Hepatocyte (in vitro differentiated cells): Measurements from ENCODE around the gene CDC5L.

Source experiments
- EZH2 ChIP-seq: fragments of 200-600 bp; sonication (generic); IDR thresholded peaks from 2 replicates; pipeline ENCODE4 v1.6.1; 2016; ENCODE audit warnings: antibody characterized with exemption, mild to moderate bottlenecking, borderline replicate concordance
- EZH2phosphoT487 ChIP-seq: fragments of 200-600 bp; sonication (generic); IDR thresholded peaks from one replicate; pipeline ENCODE4 v1.6.1; 2018; ENCODE audit warnings: antibody characterized with exemption, mild to moderate bottlenecking, low read depth, moderate library complexity; ENCODE audit not compliant: unreplicated experiment, severe bottlenecking
- TF ChIP-seq, protein P1 (sequence below): fragments of 200-600 bp; sonication (generic); IDR thresholded peaks from 2 replicates; pipeline ENCODE4 v1.5.1; 2016; ENCODE audit warnings: antibody characterized with exemption, mild to moderate bottlenecking; ENCODE audit not compliant: poor library complexity

DNA sequence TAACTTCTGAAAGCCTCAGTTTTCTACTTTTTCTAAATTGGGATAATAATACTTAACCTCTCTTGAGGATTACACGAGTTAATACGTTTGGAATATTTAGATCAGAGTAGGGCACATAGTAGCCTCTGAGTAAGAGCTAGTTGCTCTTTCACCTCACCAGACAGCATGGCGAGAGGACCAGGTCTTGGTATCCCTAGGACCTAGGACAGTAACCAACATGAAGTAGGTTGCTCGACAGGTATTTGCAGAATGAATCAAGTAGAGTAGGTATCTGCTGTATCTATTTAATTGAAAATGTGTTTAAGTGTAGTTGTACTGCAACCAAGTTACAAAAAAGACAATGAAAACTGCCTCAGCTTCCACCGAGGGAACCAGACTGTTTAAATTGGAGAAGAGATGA is 1.4 kb downstream of the CDC5L start:
- TF ChIP-seq, protein P1, sequence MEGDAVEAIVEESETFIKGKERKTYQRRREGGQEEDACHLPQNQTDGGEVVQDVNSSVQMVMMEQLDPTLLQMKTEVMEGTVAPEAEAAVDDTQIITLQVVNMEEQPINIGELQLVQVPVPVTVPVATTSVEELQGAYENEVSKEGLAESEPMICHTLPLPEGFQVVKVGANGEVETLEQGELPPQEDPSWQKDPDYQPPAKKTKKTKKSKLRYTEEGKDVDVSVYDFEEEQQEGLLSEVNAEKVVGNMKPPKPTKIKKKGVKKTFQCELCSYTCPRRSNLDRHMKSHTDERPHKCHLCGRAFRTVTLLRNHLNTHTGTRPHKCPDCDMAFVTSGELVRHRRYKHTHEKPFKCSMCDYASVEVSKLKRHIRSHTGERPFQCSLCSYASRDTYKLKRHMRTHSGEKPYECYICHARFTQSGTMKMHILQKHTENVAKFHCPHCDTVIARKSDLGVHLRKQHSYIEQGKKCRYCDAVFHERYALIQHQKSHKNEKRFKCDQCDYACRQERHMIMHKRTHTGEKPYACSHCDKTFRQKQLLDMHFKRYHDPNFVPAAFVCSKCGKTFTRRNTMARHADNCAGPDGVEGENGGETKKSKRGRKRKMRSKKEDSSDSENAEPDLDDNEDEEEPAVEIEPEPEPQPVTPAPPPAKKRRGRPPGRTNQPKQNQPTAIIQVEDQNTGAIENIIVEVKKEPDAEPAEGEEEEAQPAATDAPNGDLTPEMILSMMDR: no peak
- TF ChIP-seq EZH2 (no peak), EZH2phosphoT487 (no peak)
